GM19025 (cell line): ENCODE results near the gene ZNF629.

ENCODE experiments used
- ATAC-seq: cut with Tn5 transposase; IDR thresholded peaks from one replicate; pipeline ENCODE4 v1.9.1; 2021; ENCODE audit warnings: mild to moderate bottlenecking, low read depth, moderate library complexity; ENCODE audit not compliant: unreplicated experiment

Gene ZNF629

DNA sequence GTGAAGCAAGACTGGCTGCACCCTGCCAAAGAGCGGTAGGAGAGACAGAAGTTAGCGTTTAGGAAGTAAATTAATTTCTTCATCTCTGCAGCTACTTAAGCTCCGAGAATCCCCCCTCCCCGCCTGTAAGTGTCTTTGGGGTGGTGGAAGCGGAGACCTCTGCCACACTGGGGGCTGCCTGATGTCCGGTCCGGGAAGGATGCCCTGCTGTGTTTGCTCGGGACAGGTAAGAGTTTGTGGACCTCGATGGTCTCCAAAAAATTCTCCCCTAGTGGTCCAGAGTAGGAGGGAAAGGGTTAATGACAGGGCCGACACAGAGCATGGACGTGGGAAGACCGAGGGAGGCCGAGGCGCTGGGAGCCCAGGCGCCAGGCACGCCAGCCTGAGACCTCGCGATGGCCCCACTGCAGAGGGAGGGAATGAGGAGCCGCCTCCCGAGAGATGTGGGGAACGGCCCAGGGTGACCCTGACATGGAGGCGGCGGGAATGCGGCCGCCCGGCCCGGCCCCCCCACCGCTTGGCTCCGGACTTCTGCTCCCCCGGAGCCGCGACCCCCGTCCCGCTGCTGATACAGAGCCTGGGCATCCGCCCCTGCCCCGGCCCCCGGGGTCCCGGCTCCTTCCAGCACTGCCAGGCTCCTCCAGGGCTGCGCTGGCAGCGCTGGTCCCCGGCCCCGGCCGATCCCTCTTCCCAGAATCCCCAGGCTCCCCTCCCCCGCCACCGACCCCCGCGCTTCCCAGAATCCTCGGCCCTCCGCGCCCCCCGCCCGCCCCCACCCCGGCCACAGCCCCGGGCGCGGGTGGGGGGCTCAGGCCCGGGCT, 680 bp downstream of the ZNF629 start:
- ATAC-seq = no peak

- no peak for ATAC-seq
These were observed 1.6 kb downstream of the ZNF629 start for GRCh38 chr16:30785126-30786106.

- ATAC-seq = no peak
These were observed 2.8 kb downstream of the ZNF629 start for GRCh38 chr16:30784215-30784614.

DNA sequence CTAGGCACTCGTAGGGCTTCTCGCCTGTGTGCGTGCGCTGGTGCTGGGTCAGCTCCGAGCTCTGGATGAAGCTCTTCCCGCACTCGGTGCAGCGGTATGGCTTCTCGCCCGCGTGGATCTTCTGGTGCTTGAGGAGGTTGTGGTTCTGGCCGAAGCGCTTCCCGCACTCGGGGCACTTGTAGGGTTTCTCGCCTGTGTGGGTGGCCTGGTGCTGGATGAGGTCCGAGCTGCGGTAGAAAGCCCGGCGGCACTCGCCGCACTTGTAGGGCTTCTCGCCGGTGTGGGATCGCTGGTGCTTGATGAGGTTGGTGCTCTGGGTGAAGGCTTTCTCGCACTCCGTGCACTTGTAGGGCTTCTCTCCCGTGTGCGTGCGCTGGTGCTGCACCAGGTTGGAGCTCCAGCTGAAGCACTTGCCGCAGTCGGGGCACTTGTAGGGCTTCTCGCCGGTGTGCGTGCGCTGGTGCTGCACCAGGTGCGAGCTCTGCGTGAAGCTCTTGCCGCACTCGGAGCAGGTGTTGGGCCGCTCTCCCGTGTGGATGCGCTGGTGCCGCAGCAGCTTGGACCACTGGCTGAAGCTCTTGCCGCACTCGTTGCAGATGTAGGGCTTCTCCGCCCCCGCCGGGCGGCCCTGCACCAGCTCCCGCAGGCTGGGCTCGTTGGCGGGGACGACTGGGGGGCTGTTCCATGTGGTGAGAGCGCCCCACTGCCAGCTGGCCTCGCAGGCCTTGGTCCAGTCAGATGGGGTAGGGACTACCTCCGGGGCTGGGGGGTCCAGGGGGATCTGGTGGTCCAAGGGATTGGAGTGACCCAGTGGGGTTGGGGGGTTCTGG, 3.5 kb downstream of the ZNF629 start:
- no peak for ATAC-seq

GRCh38 chr16:30782486-30783279, 4.3 kb downstream of the ZNF629 start:
- no peak for ATAC-seq

DNA sequence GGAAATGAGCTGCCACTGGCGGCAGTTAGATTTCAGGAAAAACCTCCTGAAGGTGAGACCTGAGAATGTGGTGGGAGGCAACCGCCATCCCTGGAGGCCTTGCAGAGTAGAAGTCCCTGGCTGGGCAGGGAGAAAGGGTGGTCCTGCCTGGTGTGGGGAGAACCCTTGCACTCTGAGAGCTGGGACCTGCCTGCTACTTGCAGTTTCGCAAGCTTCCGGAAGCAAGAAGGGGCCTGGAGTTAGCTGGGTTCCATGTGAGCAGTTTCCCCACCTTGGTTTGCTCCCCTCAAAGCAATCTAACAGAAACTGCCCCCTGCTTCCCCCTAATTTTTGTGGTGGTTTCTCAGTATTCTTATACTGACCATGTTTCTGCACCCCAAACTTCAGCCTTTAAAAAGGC, 6.5 kb downstream of the ZNF629 start:
- ATAC-seq = no peak

- ATAC-seq = no peak
These were observed 7.0 kb downstream of the ZNF629 start for GRCh38 chr16:30780021-30780420.

- ATAC-seq = no peak
These were observed 7.4 kb downstream of the ZNF629 start for GRCh38 chr16:30779596-30779995.

GRCh38 chr16:30778549-30779244, 8.3 kb downstream of the ZNF629 start:
- ATAC-seq = no peak

GRCh38 chr16:30777591-30778297, 9.3 kb downstream of the ZNF629 start:
- ATAC-seq = no peak

- ATAC-seq = no peak
These were observed 11.4 kb downstream of the ZNF629 start for GRCh38 chr16:30775392-30776188.

GRCh38 chr16:30775131-30775391, 11.9 kb downstream of the ZNF629 start:
- no peak for ATAC-seq

- ATAC-seq = no peak
These were observed 12.5 kb downstream of the ZNF629 start for GRCh38 chr16:30774367-30775130.

GRCh38 chr16:30773826-30774225, 13.2 kb downstream of the ZNF629 start:
- no peak for ATAC-seq

- no peak for ATAC-seq
These were observed 15.3 kb downstream of the ZNF629 start for GRCh38 chr16:30771726-30772125.

GRCh38 chr16:30769379-30770089, 17.5 kb downstream of the ZNF629 start:
- ATAC-seq = no peak
